CD4-positive, alpha-beta T cell treated with Interleukin-2 at 100 ng/mL for 4 hours (primary cell): ENCODE data around the gene PCSK6.

ENCODE experiments used
- DNase-seq: peaks from one replicate; pipeline ENCODE4 v3.0.0-alpha.2; 2020; ENCODE audit warnings: low spot score

Gene PCSK6

GRCh38 chr15:101445562-101446517, 43.7 kb downstream of the PCSK6 start:
- DNase-seq: no peak

- DNase-seq: no peak
These were observed 44.5 kb downstream of the PCSK6 start for GRCh38 chr15:101444807-101445508.

GRCh38 chr15:101444015-101444414, 45.5 kb downstream of the PCSK6 start:
- DNase-seq: no peak

GRCh38 chr15:101442272-101442671, 47.2 kb downstream of the PCSK6 start:
- DNase-seq: no peak

GRCh38 chr15:101441696-101442095, 47.8 kb downstream of the PCSK6 start:
- no peak for DNase-seq

GRCh38 chr15:101440846-101441590, 48.5 kb downstream of the PCSK6 start:
- DNase-seq: no peak

- DNase-seq: no peak
These were observed 49.6 kb downstream of the PCSK6 start for GRCh38 chr15:101439920-101440319.

GRCh38 chr15:101439285-101439919, 50.1 kb downstream of the PCSK6 start:
- no peak for DNase-seq

GRCh38 chr15:101438482-101439284, 50.8 kb downstream of the PCSK6 start:
- DNase-seq: no peak

- no peak for DNase-seq
These were observed 51.7 kb downstream of the PCSK6 start for GRCh38 chr15:101437618-101438481.

- no peak for DNase-seq
These were observed 52.3 kb downstream of the PCSK6 start for GRCh38 chr15:101437209-101437608.

GRCh38 chr15:101436526-101436925, 53.0 kb downstream of the PCSK6 start:
- DNase-seq: no peak

- DNase-seq: no peak
These were observed 53.7 kb downstream of the PCSK6 start for GRCh38 chr15:101435761-101436160.

GRCh38 chr15:101434032-101434920, 55.2 kb downstream of the PCSK6 start:
- DNase-seq: no peak

GRCh38 chr15:101433396-101433795, 56.1 kb downstream of the PCSK6 start:
- DNase-seq: no peak

GRCh38 chr15:101432982-101433381, 56.5 kb downstream of the PCSK6 start:
- DNase-seq: no peak

- DNase-seq: no peak
These were observed 57.8 kb downstream of the PCSK6 start for GRCh38 chr15:101431748-101432147.

GRCh38 chr15:101431301-101431700, 58.2 kb downstream of the PCSK6 start:
- DNase-seq: no peak

- no peak for DNase-seq
These were observed 59.9 kb downstream of the PCSK6 start for GRCh38 chr15:101429646-101430045.
